IPS DF 6.9 (cell line): ENCODE results near the gene VPS18.

ENCODE experiments used
- DNase-seq: peaks from one replicate; pipeline ENCODE4 v3.0.0-alpha.2; 2013; ENCODE audit warnings: low read depth, low spot score
- H3K27ac ChIP-seq: one replicate; pipeline ENCODE4 v1.5.1; 2013; ENCODE audit warnings: low read length, control low read depth
- H3K27me3 ChIP-seq: 2 replicates; pipeline ENCODE4 v1.6.1; 2013; ENCODE audit warnings: mild to moderate bottlenecking, low read length; ENCODE audit not compliant: control insufficient read depth, insufficient read depth
- H3K36me3 ChIP-seq: 2 replicates; pipeline ENCODE4 v1.6.1; 2013; ENCODE audit warnings: low read length; ENCODE audit not compliant: control insufficient read depth, insufficient read depth
- H3K4me1 ChIP-seq: 2 replicates; pipeline ENCODE4 v1.6.1; 2013; ENCODE audit warnings: low read length; ENCODE audit not compliant: control insufficient read depth, insufficient read depth
- H3K4me3 ChIP-seq: 2 replicates; pipeline ENCODE4 v1.5.1; 2013; ENCODE audit warnings: mild to moderate bottlenecking, low read length
- H3K9me3 ChIP-seq: 2 replicates; pipeline ENCODE4 v1.6.1; 2013; ENCODE audit warnings: low read length, inconsistent platforms; ENCODE audit not compliant: control insufficient read depth, insufficient read depth
- WGBS: extraction: QIAGEN DNeasy Blood & Tissue Kit; methylation state at CpG from one replicate; pipeline ENCODE4 v1.1.7; 2013; ENCODE audit warnings: mixed read lengths, missing lambda C conversion rate; ENCODE audit not compliant: insufficient read length, insufficient coverage; 5-methylcytosine and 5-hydroxymethylcytosine counted together

VPS18 gene

DNA sequence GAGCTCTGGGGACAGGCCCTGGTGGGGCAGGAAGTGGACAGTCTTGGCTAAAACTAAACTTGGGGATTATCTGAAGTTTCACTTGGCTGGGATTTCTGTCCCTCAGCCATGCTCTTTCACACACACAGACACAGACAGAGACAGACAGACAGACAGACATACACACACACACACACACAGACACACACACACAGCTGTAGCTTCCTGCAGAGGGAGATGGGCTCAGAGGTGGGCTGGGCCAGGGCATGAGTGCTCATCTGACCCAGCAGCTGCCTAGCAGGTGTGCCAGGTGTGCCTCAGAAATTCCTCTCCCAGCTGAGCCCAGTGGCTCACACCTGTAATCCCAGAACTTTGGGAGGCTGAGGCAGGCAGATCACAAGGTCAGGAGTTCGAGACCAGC is 23.5 kb upstream of the VPS18 start:
- no peak overlapping the region for H3K4me3 ChIP-seq
- H3K27ac ChIP-seq = no peak overlapping the region
- H3K4me1 ChIP-seq = peaks cover 5% of the 10 kb centered on the region
- no peaks in the 10 kb centered on the region for H3K9me3 ChIP-seq
- no peak for DNase-seq
- H3K27me3 ChIP-seq = no peaks in the 10 kb centered on the region
- no peaks in the 10 kb centered on the region for H3K36me3 ChIP-seq
- no CpG with 5 or more reads among the region's 1 CpG for WGBS

DNA sequence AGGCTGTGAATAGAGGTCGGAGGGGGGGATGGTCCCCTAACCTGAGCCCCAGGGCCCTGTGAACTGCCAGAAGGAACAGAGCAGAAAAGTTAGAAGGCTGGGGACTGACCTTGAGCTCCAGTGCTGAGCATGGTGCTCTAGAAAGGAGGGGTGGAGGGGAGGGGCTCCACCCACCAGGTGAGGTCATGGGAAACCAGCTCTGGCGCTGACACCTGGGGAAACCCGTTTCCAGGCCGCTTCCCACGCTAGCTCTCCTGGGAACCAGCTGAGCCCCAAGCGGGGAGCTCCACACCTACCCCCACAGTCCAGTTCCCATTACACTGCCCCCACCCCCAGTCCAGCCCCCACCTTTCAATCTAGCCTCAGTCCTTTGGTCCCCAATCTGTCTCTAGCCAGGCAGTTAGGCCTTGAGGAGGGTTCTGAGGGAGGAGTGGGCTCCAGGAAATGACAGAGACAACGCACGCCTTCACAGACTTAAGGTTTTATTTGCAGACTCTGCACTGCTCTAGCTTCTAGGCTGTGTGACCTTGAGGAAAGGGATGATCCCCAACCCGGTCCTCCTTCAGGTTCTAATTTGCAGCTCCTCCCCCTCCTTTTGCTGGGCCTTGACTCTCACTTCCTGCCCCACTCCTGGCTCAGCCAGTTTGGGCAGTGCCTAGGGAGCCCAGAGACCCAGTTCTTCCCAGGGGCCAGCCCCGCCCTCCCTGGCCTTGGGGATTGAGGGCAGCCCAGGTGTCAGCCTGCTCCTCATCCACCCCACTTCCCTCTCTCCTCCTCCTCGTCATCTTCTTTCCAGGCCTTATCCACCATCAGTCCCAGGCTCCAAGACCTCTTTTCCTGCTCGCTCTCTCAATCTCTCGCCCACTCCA is 22.3 kb upstream of the VPS18 start:
- WGBS = no CpG with 5 or more reads among the region's 13 CpGs
- no peaks in the 10 kb centered on the region for H3K36me3 ChIP-seq
- no peak overlapping the region; the same call in 1 of the 2 replicates for H3K4me3 ChIP-seq
- H3K9me3 ChIP-seq = no peaks in the 10 kb centered on the region
- no peak for DNase-seq
- no peaks in the 10 kb centered on the region for H3K27me3 ChIP-seq
- H3K27ac ChIP-seq = no peak overlapping the region
- peaks cover 5% of the 10 kb centered on the region for H3K4me1 ChIP-seq

DNA sequence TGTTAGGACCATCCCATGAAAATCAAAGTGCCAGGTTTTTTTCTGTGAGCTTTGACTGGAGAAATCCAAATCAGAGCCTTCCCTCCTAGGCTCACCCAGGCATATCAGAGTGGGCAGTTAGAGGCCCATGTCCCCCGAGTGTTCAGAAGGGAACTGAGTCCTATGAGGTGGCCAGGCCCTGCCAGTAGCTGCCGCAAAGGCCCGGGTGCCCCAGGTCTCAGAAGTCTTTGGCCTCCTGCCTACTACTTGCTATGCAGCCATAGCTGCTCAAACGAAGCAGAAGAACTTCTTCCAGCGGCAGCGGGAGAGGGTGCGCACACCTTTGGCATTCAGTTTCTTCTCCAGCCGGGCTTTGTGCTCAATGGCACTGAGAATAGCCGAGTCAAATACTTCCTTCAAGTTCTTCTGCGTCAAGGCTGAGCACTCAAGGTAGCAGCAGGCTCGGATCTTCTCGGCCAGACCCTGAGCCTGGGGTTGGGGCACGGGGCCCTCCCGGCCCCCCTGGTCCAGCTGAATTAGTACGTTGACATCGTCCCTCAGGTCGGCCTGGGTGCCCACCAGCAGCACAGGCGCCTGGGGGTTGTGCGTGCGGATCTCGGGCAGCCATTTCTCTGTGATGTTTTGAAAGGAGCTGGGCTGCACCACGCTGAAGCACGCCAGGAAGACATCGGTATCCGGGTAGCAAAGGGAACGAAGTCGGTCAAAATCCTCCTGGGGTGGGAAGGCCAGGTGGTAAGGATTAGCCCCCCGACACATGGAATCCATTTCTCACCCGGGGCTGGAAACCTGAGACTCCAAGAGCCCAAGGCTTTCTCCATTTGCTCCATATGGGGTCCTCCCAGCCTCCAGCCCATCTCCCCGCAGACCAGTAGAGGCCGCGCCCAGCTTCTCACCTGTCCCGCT is 21.2 kb upstream of the VPS18 start:
- Histone ChIP-seq H3K4me3 (peak overlapping the region; percentile 49; the same call in 1 of the 2 replicates), H3K27ac (no peak overlapping the region), H3K9me3 (no peaks in the 10 kb centered on the region), H3K27me3 (no peaks in the 10 kb centered on the region), H3K36me3 (no peaks in the 10 kb centered on the region), H3K4me1 (peaks cover 5% of the 10 kb centered on the region)
- no peak for DNase-seq
- no CpG with 5 or more reads among the region's 33 CpGs for WGBS

DNA sequence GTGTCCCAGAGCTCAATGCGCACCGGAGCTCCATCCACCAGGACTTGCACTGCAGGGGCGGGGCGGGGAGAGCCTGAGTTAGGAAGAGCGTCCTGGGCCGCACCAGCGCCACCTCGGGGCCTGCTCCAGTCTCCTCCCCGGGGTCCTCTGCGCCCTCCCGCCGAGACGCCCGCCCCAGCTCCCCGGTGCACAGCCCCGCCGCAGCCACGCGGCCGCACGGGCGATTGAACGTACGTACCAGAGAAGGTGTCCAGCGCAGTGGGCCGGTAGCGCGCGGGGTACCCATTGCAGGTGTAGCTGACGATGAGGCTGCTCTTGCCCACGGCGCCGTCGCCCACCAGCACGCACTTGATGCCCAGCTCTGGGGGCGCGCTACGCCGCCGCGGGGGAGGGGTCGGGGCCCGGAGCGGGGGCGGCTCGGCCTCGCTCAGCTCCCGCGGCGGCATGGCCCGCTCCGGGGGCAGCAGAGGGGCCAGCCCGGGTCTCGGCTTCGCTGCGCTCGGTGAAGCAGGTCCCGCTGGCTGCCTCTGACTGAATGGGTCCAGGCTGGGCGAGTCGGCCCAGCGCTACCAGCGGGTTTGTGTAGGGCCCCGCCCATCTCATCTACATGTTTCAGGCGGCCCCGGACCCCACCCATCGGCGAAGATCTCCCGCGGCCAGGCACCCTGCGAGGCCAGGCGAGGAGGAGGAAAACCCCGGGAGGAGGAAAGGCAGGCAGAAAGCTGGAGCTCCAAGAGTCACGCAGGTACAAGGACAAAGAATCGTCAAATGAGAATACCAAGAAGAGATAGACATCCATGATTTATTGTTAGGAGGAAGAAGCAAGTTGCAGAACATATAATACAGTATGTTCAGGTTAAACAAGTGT is 20.3 kb upstream of the VPS18 start, which contains the start of gene RHOV:
TSS of gene RHOV (minus strand) at position 541 of the 868 bp plus-strand sequence. CDS start at position 446, 95 bp downstream.
- H3K36me3 ChIP-seq = no peaks in the 10 kb centered on the region
- H3K4me1 ChIP-seq = peaks cover 5% of the 10 kb centered on the region
- no CpG with 5 or more reads among the region's 74 CpGs for WGBS
- no peak within 1 kb of the TSS for H3K27ac ChIP-seq
- no peaks in the 10 kb centered on the region for H3K9me3 ChIP-seq
- H3K4me3 ChIP-seq = peak within 1 kb of the TSS; percentile 49; the same call in 1 of the 2 replicates
- DNase-seq = no peak
- no peaks in the 10 kb centered on the region for H3K27me3 ChIP-seq

DNA sequence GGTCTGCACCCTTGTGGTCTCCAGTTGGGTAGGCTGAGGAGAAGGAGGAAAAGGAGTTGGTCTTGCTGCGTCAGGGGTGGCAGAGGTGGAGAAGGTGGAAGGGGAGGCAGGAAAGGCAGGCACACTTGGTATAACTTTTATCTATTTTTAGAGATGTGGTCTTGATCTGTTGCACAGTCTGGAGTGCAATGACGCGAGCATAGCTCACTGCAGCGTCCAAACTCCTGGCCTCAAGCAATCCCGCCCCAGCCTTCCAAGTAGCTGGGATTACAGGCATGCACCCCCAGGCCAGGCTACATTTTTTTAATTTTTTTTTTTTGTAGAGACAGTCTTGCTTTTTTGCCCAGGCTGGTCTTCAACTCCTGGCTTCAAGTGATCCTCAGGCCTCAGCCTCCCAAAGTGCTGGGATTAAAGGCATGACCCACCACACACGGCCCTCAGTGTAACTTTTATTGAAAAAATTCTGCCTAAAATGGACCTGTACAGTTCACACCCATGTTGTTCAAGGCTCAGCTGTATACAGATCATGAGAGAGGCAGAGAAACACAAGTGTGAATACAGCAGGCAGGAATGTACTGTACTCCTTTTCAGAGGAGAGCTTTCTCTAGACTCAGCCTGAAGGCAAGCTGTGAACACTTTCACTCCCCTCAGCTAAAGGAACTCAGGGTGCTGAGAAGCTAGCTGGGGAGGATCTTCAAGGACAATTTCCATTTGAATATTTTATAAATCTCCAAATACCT is 18.1 kb upstream of the VPS18 start:
- Histone ChIP-seq H3K9me3 (no peaks in the 10 kb centered on the region), H3K27ac (no peak overlapping the region), H3K4me1 (peaks cover 5% of the 10 kb centered on the region), H3K27me3 (no peaks in the 10 kb centered on the region), H3K4me3 (no peak overlapping the region), H3K36me3 (no peaks in the 10 kb centered on the region)
- no peak for DNase-seq
- no CpG with 5 or more reads among the region's 6 CpGs for WGBS

DNA sequence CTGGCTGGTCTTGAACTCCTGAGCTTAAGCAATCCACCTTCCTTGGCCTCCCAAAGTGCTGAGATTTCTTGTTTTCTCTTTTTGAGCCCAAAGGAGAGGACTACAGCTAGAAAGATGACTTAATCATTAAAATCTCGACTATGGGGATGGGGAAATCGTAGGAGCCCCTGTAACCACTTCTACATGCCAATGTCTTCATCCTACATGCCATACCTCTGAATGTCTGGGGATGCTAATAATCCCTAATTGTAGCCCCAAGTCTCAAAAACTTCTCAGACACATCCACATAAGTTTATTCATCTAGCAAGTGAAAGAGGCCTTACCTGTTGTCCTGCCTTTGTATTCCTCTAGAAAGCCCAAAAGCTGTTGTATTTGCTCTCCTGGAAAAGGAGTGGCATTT is 16.6 kb upstream of the VPS18 start:
- Histone ChIP-seq H3K27me3 (no peaks in the 10 kb centered on the region), H3K36me3 (no peaks in the 10 kb centered on the region), H3K4me3 (no peak overlapping the region), H3K9me3 (no peaks in the 10 kb centered on the region), H3K27ac (no peak overlapping the region), H3K4me1 (peaks cover 3% of the 10 kb centered on the region; the same call in 1 of the 2 replicates)
- no peak for DNase-seq
- no CpG with 5 or more reads among the region's 2 CpGs for WGBS

DNA sequence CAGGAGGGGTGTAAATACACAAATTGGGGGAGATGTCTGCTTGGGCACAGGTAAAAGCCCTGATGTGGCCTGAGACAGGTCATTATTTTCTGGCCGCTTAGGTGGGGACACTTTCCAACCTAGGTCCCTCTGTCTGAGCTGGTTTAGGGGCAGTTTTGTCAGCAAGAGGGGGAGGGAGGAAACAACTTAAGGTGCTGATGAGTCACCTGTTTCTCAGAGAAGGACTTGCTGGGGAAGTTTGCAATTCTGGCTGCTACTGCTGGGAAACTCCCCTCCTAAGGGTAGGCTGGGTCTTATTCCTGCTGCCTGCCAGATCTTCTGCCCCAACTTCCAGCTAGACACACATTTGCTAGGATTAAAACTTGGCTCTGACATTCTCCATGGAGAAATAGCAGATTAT is 15.5 kb upstream of the VPS18 start:
- WGBS = no CpG with 5 or more reads among the region's 1 CpG

DNA sequence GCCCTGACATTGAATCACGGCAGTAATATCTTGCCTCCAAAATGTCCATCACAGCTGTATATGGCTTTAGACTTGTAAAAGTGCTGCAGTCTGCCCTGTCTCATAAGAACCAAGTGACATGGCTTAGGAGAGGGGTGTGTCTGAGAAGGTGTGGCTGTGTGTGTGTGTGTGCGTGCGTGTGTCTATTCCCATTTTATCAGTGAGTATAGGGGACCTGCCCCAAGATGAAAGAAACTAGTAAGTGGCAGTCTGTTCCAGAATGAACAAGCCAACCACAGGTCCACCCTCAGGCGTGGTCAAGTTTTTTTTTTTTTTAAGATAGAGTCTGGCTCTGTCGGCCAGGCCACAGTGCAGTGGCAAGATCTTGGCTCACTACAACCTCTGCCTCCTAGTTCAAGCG is 14.6 kb upstream of the VPS18 start:
- no peak overlapping the region for H3K27ac ChIP-seq
- no peaks in the 10 kb centered on the region for H3K36me3 ChIP-seq
- H3K4me1 ChIP-seq = no peaks in the 10 kb centered on the region
- DNase-seq = no peak
- H3K27me3 ChIP-seq = no peaks in the 10 kb centered on the region
- WGBS = no CpG with 5 or more reads among the region's 6 CpGs
- no peaks in the 10 kb centered on the region for H3K9me3 ChIP-seq
- no peak overlapping the region for H3K4me3 ChIP-seq

More for the DNA sequence above, 15.5 kb upstream of the VPS18 start:
- no peaks in the 10 kb centered on the region for H3K9me3 ChIP-seq
- no peaks in the 10 kb centered on the region for H3K36me3 ChIP-seq
- no peak overlapping the region for H3K4me3 ChIP-seq
- no peaks in the 10 kb centered on the region for H3K4me1 ChIP-seq
- no peak overlapping the region for H3K27ac ChIP-seq
- H3K27me3 ChIP-seq = no peaks in the 10 kb centered on the region
- DNase-seq = no peak

DNA sequence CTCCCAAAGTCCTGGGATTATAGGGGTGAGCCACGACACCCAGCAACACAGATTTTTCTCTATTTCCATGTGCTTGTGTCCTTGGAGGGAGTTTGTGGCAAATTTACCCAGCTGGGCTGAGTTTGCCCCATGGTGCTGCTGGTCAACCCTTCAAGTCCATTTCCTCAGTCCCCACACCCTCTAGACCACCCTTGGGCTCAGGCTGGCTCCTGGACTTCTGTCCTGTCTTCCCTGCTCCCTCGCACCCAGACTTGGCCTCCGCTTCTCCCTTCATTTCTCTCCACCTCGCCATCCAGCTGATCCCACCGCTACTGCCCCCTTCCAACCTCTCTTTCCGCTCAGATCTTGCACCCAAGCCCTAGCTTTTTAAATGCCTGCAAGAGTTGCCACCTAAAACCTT is 12.9 kb upstream of the VPS18 start:
- no peaks in the 10 kb centered on the region for H3K27me3 ChIP-seq
- no peaks in the 10 kb centered on the region for H3K9me3 ChIP-seq
- DNase-seq = no peak
- no peak overlapping the region for H3K27ac ChIP-seq
- H3K4me3 ChIP-seq = no peak overlapping the region
- no peaks in the 10 kb centered on the region for H3K36me3 ChIP-seq
- WGBS = no CpG with 5 or more reads among the region's 6 CpGs
- H3K4me1 ChIP-seq = no peaks in the 10 kb centered on the region
